Vagina (tissue), 2 donors: Measurements from ENCODE around the gene TRAF3IP1. TPM values are rescaled to one million over a fixed set of nuclear protein-coding genes. Genes with fewer than 3 reads are reported as not detected.

Source experiments
- DNase-seq, 2 donors: peaks; one replicate each; pipeline ENCODE4 v3.0.0-alpha.2; 2017; ENCODE audit errors: extremely low spot score in 2 of 2
- H3K27ac ChIP-seq: fragments of 200-600 bp; sonication (generic); one replicate; pipeline ENCODE4 v1.5.1; 2019
- H3K27me3 ChIP-seq: fragments of 200-600 bp; sonication (generic); one replicate; pipeline ENCODE4 v1.5.1; 2019
- H3K36me3 ChIP-seq, 2 donors: fragments of 200-600 bp; sonication (generic); one replicate each; pipeline ENCODE4 v1.5.1; 2017 to 2019
- H3K4me1 ChIP-seq: fragments of 200-600 bp; sonication (generic); one replicate; pipeline ENCODE4 v1.5.1; 2019
- H3K4me3 ChIP-seq, 2 donors: fragments of 200-600 bp; sonication (generic); 1 replicate in 1 of 2; 2 replicates in 1 of 2; pipeline ENCODE4 v1.5.1; 2016 to 2019
- H3K9me3 ChIP-seq: fragments of 200-600 bp; sonication (generic); one replicate; pipeline ENCODE4 v1.5.1; 2019
- POLR2A ChIP-seq, 2 donors: fragments of 450-650 bp; IDR thresholded peaks; one replicate each; pipeline ENCODE4 v1.6.1; 2017; ENCODE audit warnings: antibody characterized with exemption in 2 of 2, mild to moderate bottlenecking in 2 of 2, moderate library complexity in 2 of 2
- POLR2AphosphoS5 ChIP-seq, 2 donors: sonication (generic); formaldehyde crosslinking; IDR thresholded peaks; one replicate each; pipeline ENCODE4 v1.9.0; 2017; ENCODE audit warnings: antibody characterized with exemption in 2 of 2, mild to moderate bottlenecking in 2 of 2, low read depth in 1 of 2; ENCODE audit not compliant: insufficient read depth in 1 of 2
- intact Hi-C: fragments of 100-400 bp; cut with DNase I; formaldehyde crosslinking; loops from one replicate; pipeline ENCODE4 v1.15.1; 2023
- total RNA-seq: library from RNA; depleted of rRNA; stranded (reverse); fragments of >200 nt; gene quantifications from one replicate; pipeline ENCODE4 v1.2.3, GENCODE V29; 2016
- TF ChIP-seq, protein P1 (sequence below), 3 experiments: fragments of 450-650 bp in 2 of 3; fragments of 200-600 bp in 1 of 3; sonication (generic) in 1 of 3; IDR thresholded peaks; one replicate each; pipeline ENCODE4 v1.5.1; 2017 to 2019; ENCODE audit warnings: antibody characterized with exemption in 3 of 3, mild to moderate bottlenecking in 2 of 3, moderate library complexity in 2 of 3

TRAF3IP1 gene
- total RNA-seq, 1 donor from 2014 or later: 10.3 TPM

DNA sequence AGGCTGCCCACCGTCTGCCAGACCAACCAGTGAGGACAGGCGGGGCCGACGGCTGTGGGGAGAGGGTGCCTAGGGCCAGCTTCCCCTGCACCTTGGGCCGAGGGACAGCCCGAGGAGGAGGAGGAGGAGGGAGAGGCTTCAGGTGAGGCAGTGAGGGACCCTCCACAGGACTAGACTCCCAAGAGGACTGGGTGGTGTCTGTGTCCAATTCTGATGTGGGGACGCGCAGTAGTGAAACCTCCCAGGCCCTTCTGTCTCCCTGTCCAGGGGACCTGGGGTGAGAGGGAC lies 86.6 kb downstream of the TRAF3IP1 start:
- Histone ChIP-seq H3K27ac (no peak overlapping the region), H3K4me3 (no peak overlapping the region), H3K36me3 (no peaks in the 10 kb centered on the region), H3K27me3 (no peaks in the 10 kb centered on the region), H3K9me3 (no peaks in the 10 kb centered on the region), H3K4me1 (no peaks in the 10 kb centered on the region)
- TF ChIP-seq, protein P1, sequence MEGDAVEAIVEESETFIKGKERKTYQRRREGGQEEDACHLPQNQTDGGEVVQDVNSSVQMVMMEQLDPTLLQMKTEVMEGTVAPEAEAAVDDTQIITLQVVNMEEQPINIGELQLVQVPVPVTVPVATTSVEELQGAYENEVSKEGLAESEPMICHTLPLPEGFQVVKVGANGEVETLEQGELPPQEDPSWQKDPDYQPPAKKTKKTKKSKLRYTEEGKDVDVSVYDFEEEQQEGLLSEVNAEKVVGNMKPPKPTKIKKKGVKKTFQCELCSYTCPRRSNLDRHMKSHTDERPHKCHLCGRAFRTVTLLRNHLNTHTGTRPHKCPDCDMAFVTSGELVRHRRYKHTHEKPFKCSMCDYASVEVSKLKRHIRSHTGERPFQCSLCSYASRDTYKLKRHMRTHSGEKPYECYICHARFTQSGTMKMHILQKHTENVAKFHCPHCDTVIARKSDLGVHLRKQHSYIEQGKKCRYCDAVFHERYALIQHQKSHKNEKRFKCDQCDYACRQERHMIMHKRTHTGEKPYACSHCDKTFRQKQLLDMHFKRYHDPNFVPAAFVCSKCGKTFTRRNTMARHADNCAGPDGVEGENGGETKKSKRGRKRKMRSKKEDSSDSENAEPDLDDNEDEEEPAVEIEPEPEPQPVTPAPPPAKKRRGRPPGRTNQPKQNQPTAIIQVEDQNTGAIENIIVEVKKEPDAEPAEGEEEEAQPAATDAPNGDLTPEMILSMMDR (IDR thresholded peaks at IDR 0.05): no peak
- TF ChIP-seq POLR2AphosphoS5 (IDR thresholded peaks at IDR 0.05; ENCODE audit: insufficient read depth in 1 of 2, low read depth in 1 of 2) (no peak), POLR2A (IDR thresholded peaks at IDR 0.05) (no peak)
- DNase-seq: no peak
- intact Hi-C loops: no loop called here

DNA sequence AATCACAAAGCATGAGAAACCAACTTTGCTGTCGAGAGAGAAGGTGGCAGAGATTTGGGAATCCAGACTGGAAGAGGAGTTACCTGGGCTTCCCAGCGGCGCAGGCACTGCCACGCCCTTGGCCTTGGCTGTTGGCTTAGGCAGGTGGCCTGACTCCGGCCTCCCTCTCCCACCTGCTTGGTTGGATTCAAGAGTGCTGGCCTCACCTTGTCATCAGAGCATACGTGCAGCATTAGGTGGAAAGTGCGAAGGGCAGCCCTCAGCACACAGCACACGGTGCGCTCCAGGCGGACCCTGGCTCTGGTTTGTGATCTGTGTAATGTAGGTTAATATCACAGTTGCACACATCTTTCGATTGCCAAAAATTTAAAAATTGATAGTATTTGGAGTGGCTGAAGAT lies 87.2 kb downstream of the TRAF3IP1 start:
- DNase-seq: no peak
- intact Hi-C loops: no loop called here
- no peaks in the 10 kb centered on the region for H3K4me1 ChIP-seq

DNA sequence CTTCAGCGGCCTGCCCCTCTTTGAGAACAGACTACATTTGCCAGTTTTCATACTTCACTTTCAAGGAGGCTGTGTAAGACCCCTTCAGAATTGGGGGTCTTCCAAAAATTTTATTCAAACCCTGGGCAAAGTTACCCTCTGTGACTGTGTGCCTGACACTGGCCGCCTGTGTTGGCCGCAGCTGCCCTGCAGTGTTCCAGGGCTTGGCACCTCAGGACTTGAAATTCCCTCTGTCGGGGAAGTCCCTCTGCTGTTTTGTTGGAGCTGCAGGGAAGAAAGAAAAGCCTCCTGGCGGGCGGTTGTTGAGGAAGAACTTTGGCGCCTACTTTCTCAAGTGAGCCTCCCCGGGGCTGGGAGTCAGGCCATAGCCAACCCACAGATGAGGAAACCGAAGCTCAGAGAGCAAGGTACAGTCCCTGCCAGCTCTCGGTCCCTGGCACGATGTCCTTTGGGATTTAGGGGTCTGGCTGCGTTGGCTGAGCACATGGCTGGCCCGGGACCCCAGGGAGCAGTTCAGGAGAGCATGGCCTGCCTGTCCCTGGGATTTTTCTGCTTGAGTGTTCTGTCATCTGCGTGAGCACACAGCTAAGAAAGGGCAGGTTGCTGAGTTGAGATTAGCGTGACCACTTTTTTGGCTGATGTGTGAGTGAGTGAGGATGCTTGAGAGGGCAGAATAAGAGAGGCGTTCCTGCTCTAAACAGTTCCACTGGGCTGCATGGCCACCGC lies 88.5 kb downstream of the TRAF3IP1 start:
- intact Hi-C loops: no loop called here
- Histone ChIP-seq H3K4me1 (no peaks in the 10 kb centered on the region), H3K27ac (no peak overlapping the region), H3K27me3 (no peaks in the 10 kb centered on the region), H3K4me3 (no peak overlapping the region), H3K36me3 (no peaks in the 10 kb centered on the region), H3K9me3 (no peaks in the 10 kb centered on the region)
- no peak for DNase-seq
- TF ChIP-seq POLR2A (IDR thresholded peaks at IDR 0.05) (no peak), POLR2AphosphoS5 (IDR thresholded peaks at IDR 0.05; ENCODE audit: insufficient read depth in 1 of 2, low read depth in 1 of 2) (no peak)
- TF ChIP-seq, protein P1 (IDR thresholded peaks at IDR 0.05): no peak

More for the DNA sequence above, 87.2 kb downstream of the TRAF3IP1 start:
- no peaks in the 10 kb centered on the region for H3K9me3 ChIP-seq
- no peak overlapping the region for H3K4me3 ChIP-seq
- TF ChIP-seq POLR2AphosphoS5 (IDR thresholded peaks at IDR 0.05; ENCODE audit: insufficient read depth in 1 of 2, low read depth in 1 of 2) (no peak), POLR2A (IDR thresholded peaks at IDR 0.05) (no peak)
- TF ChIP-seq, protein P1 (IDR thresholded peaks at IDR 0.05): no peak
- no peaks in the 10 kb centered on the region for H3K27me3 ChIP-seq
- no peak overlapping the region for H3K27ac ChIP-seq
- no peaks in the 10 kb centered on the region for H3K36me3 ChIP-seq

DNA sequence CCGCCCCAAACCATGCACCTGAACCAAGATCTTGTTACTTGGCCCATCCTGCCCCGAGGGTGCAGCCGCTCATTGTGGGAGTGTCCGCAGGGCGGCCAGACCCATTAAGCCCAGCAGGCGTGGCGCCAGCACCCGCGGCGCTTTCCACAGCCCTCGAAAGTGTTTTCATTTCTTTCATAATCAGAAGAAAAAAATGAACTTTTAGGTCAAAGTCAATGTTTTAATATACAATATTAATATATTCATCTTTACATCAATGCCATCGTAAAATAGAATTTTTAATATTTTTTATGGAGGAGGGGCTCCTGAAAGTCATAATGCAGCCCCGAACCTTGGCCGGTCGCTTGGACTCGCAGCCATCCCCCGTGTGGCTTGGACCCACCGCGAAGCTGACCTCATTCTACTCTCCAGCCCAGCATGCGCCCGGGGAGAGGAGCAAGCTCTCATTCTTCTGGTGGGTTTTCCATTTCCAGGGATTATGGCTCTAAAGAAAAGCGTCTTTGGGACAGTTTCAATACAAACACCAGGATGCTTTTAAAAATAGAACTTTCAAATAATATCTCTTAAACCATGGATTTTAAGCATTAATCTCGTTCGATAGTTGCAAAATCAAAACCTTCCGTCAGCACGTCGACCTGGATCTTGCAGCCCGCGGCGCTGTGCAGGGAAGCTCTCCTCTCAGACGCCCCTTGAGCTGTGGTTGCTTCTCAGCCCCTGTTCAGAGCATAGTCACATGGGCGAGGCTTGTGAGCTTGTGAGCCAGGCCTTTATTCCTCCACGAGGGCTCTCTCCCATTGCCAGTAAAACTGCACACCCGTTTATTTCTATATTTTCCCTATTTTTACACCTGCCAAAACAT lies 89.3 kb downstream of the TRAF3IP1 start:
- no peak overlapping the region for H3K27ac ChIP-seq
- H3K9me3 ChIP-seq: no peaks in the 10 kb centered on the region
- H3K4me3 ChIP-seq: no peak overlapping the region
- H3K4me1 ChIP-seq: no peaks in the 10 kb centered on the region
- DNase-seq: no peak
- intact Hi-C loops: no loop called here
- H3K36me3 ChIP-seq: no peaks in the 10 kb centered on the region
- H3K27me3 ChIP-seq: no peaks in the 10 kb centered on the region
- TF ChIP-seq POLR2A (IDR thresholded peaks at IDR 0.05) (no peak), POLR2AphosphoS5 (IDR thresholded peaks at IDR 0.05; ENCODE audit: insufficient read depth in 1 of 2, low read depth in 1 of 2) (no peak)
- TF ChIP-seq, protein P1 (IDR thresholded peaks at IDR 0.05): no peak
